C4-2B (cell line): ENCODE measurements around the gene PRR23E.

Experiments used
- CTCF ChIP-seq: fragments of 450-650 bp; conservative IDR thresholded peaks from 2 replicates; pipeline ENCODE4 v1.5.1; 2017; ENCODE audit warnings: mild to moderate bottlenecking
- ZFX ChIP-seq: fragments of 450-650 bp; IDR thresholded peaks from 2 replicates; pipeline ENCODE4 v1.6.1; 2017

- TF ChIP-seq CTCF (no peak), ZFX (no peak)
Observed at GRCh38 chr3:127222163-127222562, 29.2 kb downstream of the PRR23E start.
